Mucosa of descending colon (tissue), 3 donors: ENCODE data around the gene MIDN. TPM values are rescaled to one million over a fixed set of nuclear protein-coding genes. Genes with fewer than 3 reads are reported as not detected.

ENCODE experiments used
- ATAC-seq: fragments of 200-7000 bp; cut with Tn5 transposase; one replicate; pipeline ENCODE4 v1.9.1; 2020; ENCODE audit warnings: mild to moderate bottlenecking, moderate library complexity
- DNase-seq, 3 donors: peaks; one replicate each; pipeline ENCODE4 v3.0.0-alpha.2; 2020
- H3K36me3 ChIP-seq: fragments of 200-600 bp; one replicate; pipeline ENCODE4 v1.8.0; 2021; ENCODE audit warnings: low read depth, mild to moderate bottlenecking
- H3K4me1 ChIP-seq: fragments of 200-600 bp; one replicate; pipeline ENCODE4 v1.8.0; 2021; ENCODE audit warnings: low read depth, mild to moderate bottlenecking
- H3K4me3 ChIP-seq: fragments of 200-600 bp; one replicate; pipeline ENCODE4 v1.8.0; 2021; ENCODE audit warnings: mild to moderate bottlenecking
- H3K9me3 ChIP-seq: fragments of 200-600 bp; one replicate; pipeline ENCODE4 v1.8.0; 2021; ENCODE audit warnings: mild to moderate bottlenecking
- intact Hi-C, 2 donors: fragments of 100-400 bp; cut with DNase I in 1 of 2; cut with micrococcal nuclease in 1 of 2; formaldehyde crosslinking; loops; one replicate each; pipeline versions ENCODE4 v1.11.0 to v1.11.1; 2022; cut with DNase I, micrococcal nuclease
- total RNA-seq, 3 donors: library from RNA; stranded (reverse); fragmentation: NEBNext Ultra II Directional in 2 of 3; extraction: Animal tissue kit (Norgen Biotek cat#: 25700) in 2 of 3; gene quantifications; one replicate each; pipeline versions ENCODE4 v1.2.1 to v1.2.4, GENCODE V29; 2021 to 2023
- TF ChIP-seq, protein P1 (sequence below): fragments of 200-600 bp; IDR thresholded peaks from one replicate; pipeline ENCODE4 v1.8.0; 2022; ENCODE audit warnings: antibody characterized with exemption, mild to moderate bottlenecking
- donor health status: DM: no; HTN: no; CAD: no; lungs with moderate emphysema.
- donor health status: DM: no; HTN: no; CAD: no.
- donor health status: DM: no; HTN: yes; CAD: no.

MIDN gene
- total RNA-seq, 3 donors from 2014 or later = 136 to 251 (median 213) TPM

GRCh38 chr19:1226522-1227303 is 21.7 kb upstream of the MIDN start:
- ATAC-seq (no peak), DNase-seq (no peak)
- Histone ChIP-seq H3K36me3 (peaks cover 3% of the 10 kb centered on the region), H3K4me3 (no peak overlapping the region), H3K4me1 (no peaks in the 10 kb centered on the region), H3K9me3 (no peaks in the 10 kb centered on the region)
- TF ChIP-seq, protein P1, sequence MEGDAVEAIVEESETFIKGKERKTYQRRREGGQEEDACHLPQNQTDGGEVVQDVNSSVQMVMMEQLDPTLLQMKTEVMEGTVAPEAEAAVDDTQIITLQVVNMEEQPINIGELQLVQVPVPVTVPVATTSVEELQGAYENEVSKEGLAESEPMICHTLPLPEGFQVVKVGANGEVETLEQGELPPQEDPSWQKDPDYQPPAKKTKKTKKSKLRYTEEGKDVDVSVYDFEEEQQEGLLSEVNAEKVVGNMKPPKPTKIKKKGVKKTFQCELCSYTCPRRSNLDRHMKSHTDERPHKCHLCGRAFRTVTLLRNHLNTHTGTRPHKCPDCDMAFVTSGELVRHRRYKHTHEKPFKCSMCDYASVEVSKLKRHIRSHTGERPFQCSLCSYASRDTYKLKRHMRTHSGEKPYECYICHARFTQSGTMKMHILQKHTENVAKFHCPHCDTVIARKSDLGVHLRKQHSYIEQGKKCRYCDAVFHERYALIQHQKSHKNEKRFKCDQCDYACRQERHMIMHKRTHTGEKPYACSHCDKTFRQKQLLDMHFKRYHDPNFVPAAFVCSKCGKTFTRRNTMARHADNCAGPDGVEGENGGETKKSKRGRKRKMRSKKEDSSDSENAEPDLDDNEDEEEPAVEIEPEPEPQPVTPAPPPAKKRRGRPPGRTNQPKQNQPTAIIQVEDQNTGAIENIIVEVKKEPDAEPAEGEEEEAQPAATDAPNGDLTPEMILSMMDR = no peak
- intact Hi-C loops = no loop called here

GRCh38 chr19:1227304-1228054 is 20.9 kb upstream of the MIDN start:
- Histone ChIP-seq H3K4me1 (peaks cover under 1% of the 10 kb centered on the region), H3K9me3 (no peaks in the 10 kb centered on the region), H3K4me3 (no peak overlapping the region), H3K36me3 (peaks cover 3% of the 10 kb centered on the region)
- TF ChIP-seq, protein P1 = no peak
- intact Hi-C loops = no loop called here
- peak; percentile 56 for ATAC-seq
- DNase-seq = peak in 2 of 3 donors; percentile 63 to 72

GRCh38 chr19:1228161-1228957 is 20.0 kb upstream of the MIDN start:
- ATAC-seq = no peak
- TF ChIP-seq, protein P1 = no peak
- H3K9me3 ChIP-seq = no peaks in the 10 kb centered on the region
- peaks cover 3% of the 10 kb centered on the region for H3K36me3 ChIP-seq
- H3K4me1 ChIP-seq = peaks cover 8% of the 10 kb centered on the region
- DNase-seq = no peak
- intact Hi-C loops = no loop called here
- H3K4me3 ChIP-seq = no peak overlapping the region

DNA sequence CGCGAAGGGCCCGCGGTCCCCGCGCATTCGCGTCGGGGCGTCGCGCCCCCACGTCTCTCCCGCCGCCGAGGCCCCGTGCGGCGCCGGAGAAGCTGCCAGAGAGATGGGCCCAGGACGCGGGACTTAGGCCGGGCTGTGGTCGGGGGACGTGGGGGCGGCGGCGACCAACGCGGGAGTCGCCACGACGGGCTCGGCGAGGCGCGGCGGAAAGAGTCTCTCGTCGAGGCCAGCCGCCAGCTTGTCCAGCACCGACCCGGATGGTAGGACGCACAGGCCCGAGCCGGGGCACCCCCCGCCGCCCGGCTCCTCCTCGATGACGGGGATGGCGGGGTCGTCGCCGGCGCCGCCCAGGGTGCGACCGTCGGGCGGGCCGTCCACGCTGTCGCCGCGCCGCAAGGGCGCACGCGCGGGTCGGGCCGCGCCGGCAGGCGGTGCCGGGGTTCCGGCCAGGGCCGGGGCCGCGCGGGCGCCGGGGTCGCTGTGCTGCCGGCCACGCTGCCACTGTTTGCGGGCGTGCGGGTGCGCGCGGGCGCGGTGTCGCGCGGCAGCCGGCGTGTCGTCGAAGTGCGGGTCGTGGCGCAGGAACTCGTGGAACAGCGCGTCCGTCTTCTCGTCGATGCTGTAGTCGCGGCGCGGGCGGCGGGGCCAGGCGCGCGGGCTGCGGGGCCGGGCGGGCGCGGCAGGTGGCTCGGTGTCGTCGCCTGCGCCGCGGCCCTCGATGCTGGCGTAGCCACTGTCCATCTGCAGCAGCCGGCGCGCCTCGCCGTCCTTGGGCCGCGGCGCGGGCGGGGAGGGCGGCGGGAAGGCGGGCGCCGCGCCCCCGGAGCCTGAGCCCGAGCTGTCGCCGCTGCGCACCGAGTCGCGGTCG is 19.1 kb upstream of the MIDN start:
- no peaks in the 10 kb centered on the region for H3K9me3 ChIP-seq
- peaks cover 16% of the 10 kb centered on the region for H3K4me1 ChIP-seq
- ATAC-seq = no peak
- intact Hi-C loops = no loop called here
- peaks cover 3% of the 10 kb centered on the region for H3K36me3 ChIP-seq
- TF ChIP-seq, protein P1 = no peak
- DNase-seq = no peak
- H3K4me3 ChIP-seq = no peak overlapping the region
